ENCODE data around the gene CDC42EP4.

DNA sequence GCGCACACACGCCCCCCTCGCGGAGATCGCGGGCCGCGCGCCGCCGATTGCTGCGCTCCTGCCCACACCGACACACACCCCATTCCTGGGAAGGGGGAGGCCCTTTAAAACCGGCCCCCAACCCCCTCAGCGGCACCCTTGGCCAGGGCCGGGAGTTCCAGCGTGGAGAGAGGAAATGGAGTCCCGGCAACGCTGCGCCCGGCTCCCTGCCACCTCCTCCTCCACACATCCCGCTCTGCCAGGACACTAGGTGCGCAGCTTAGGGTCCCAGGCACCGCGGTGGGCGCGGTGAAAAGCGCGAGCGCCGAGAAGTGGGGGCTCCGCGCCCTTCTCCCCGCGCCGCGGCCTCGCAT is 397 bp downstream of the CDC42EP4 start:
- TF ChIP-seq EP300 (conservative IDR thresholded peaks at IDR 0.05; ENCODE audit: poor library complexity, severe bottlenecking) (no peak), CTCF (IDR thresholded peaks at IDR 0.05; ENCODE audit: poor library complexity, severe bottlenecking) (no peak), EZH2 (IDR thresholded peaks at IDR 0.05; ENCODE audit: borderline replicate concordance, insufficient read depth, low read length, poor library complexity, severe bottlenecking) (no peak), POLR2AphosphoS5 (IDR thresholded peaks at IDR 0.05) (no peak), RAD21 (conservative IDR thresholded peaks at IDR 0.05) (no peak), REST (IDR thresholded peaks at IDR 0.05; ENCODE audit: borderline replicate concordance) (no peak), MXI1 (conservative IDR thresholded peaks at IDR 0.05; ENCODE audit: poor library complexity, severe bottlenecking) (peak; percentile 55), TAF1 (IDR thresholded peaks at IDR 0.05; ENCODE audit: low read depth) (no peak)

All from neural cell (in vitro differentiated cells).